Measurements from ENCODE around the gene MYO1B. TPM values are rescaled to one million over a fixed set of nuclear protein-coding genes. Genes with fewer than 3 reads are reported as not detected.

The MYO1B gene
- total RNA-seq, 1 experiment from 2014 or later = 43.2 TPM

GRCh38 chr2:191394043-191394442 is 148.8 kb downstream of the MYO1B start:
- H2BK5ac ChIP-seq (ENCODE audit: insufficient read length, low read length) = no peak overlapping the region
- no peak overlapping the region for H3K14ac ChIP-seq (ENCODE audit: insufficient read depth, low read length)
- no peak overlapping the region for H2BK15ac ChIP-seq (ENCODE audit: low read depth, low read length)
- no peaks in the 10 kb centered on the region for H3K23me2 ChIP-seq (ENCODE audit: insufficient read length, low read depth, low read length, poor library complexity, severe bottlenecking)
- H3K27me3 ChIP-seq (ENCODE audit: insufficient read depth, low read length) = no peaks in the 10 kb centered on the region
- H3K4ac ChIP-seq (ENCODE audit: low read depth, low read length) = no peak overlapping the region
- Mint-ChIP-seq H3K9me3 (peaks cover 11% of the 10 kb centered on the region in 2 experiments; a peak in 4 of 5 replicates), H3K4me1 (no peaks in the 10 kb centered on the region), H3K27me3 (ENCODE audit: low read depth) (no peaks in the 10 kb centered on the region), H3K4me3 (no peak overlapping the region), H3K36me3 (ENCODE audit: insufficient read depth in 1 of 3, low read depth in 3 of 3) (peaks cover 45 to 78% (median 60%) of the 10 kb centered on the region in 3 experiments), H3K27ac (no peak overlapping the region)
- TF ChIP-seq CTCF (conservative IDR thresholded peaks at IDR 0.05) = no peak
- H3K9me3 ChIP-seq (ENCODE audit: control insufficient read depth, low read depth, low read length) = no peaks in the 10 kb centered on the region
- H4K8ac ChIP-seq (replicated peaks; ENCODE audit: insufficient read length, low read depth, low read length) = no peak overlapping the region
- H3K4me1 ChIP-seq (ENCODE audit: insufficient read depth, low read length) = no peaks in the 10 kb centered on the region
- DNase-seq = no peak
- no CpG with 5 or more reads among the region's 2 CpGs for WGBS (ENCODE audit: extremely low coverage, insufficient read length, low lambda C conversion rate)
- H3K79me2 ChIP-seq (ENCODE audit: insufficient read depth, low read length) = no peaks in the 10 kb centered on the region
- H2BK120ac ChIP-seq (ENCODE audit: low read depth, low read length, poor library complexity, severe bottlenecking) = no peak overlapping the region
- no peak overlapping the region for H3K18ac ChIP-seq (ENCODE audit: insufficient read length, low read depth, low read length)
- no peaks in the 10 kb centered on the region for H3K79me1 ChIP-seq (ENCODE audit: insufficient read depth, low read depth, low read length, poor library complexity, severe bottlenecking)
- H3T11ph ChIP-seq (ENCODE audit: low read length) = no peak overlapping the region
- H2AK5ac ChIP-seq (ENCODE audit: insufficient read length, low read length) = no peak overlapping the region
- no peak overlapping the region for H2BK12ac ChIP-seq (ENCODE audit: insufficient read length, low read depth, low read length)
- H2BK20ac ChIP-seq (ENCODE audit: low read depth, low read length, poor library complexity, severe bottlenecking) = no peak overlapping the region
- no peak overlapping the region for H3K23ac ChIP-seq (ENCODE audit: insufficient read length, low read depth, low read length)
- H4K91ac ChIP-seq (ENCODE audit: insufficient read length, low read depth, low read length) = no peak overlapping the region
- no peak overlapping the region for H3K56ac ChIP-seq (ENCODE audit: insufficient read length, low read depth, low read length)
- no peak overlapping the region for H2AFZ ChIP-seq (ENCODE audit: low read length)
- H3K27ac ChIP-seq (ENCODE audit: insufficient read length, low read depth, low read length) = no peak overlapping the region
- no peak overlapping the region for H3K9ac ChIP-seq (ENCODE audit: extremely low read depth, insufficient read length, low read length)
- no peaks in the 10 kb centered on the region for H4K20me1 ChIP-seq (ENCODE audit: control insufficient read depth, insufficient read depth, insufficient read length)
- H3K4me2 ChIP-seq (ENCODE audit: insufficient read depth, insufficient read length, low read length) = no peak overlapping the region
- H4K5ac ChIP-seq (ENCODE audit: insufficient read length, low read depth, low read length) = no peak overlapping the region

All from H9 (cell line).